ENCODE measurements around the gene NUDT16L1.

The NUDT16L1 gene

DNA sequence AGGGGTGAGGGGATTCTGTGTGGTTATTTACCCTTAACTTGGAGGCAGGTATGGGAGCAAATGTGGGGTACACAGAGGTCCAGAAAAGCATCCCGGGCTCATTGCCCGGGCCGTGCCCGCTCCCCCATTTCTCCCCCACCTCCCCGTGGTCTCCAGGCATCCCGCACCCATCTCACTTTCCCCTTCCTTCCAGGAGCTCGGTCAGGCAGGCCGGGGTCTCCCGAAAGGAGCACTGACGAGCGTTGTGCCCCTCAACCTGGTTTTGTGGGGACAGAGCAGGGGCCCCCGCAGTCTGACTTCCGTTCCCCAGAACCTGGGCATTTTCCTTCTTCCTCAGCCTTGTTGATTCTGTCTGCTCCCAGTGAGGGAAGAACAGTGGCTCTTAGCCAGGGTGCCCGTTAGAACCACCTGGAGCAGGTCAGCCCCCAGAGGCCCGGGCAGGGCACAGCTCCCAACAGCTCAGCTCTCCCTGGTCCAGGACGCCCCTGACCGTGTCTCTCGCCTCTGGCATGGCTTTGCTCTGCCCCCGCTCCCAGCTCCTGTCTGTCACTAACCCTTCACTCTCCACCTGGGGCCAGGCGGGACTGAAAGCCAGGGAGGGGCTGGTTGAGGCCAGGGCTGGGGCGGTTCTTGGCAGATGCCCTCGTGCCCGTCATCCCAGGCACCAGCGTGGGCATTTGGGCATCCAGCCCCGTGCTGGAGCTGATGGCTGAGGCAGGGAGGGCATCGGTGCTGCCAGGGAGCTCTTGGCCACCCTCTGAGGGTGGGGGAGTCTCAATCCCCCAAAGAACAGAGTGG lies 12.5 kb upstream of the NUDT16L1 start:
- no peak for DNase-seq (ENCODE audit: low read depth)
- no peak overlapping the region for H3K4me3 ChIP-seq (ENCODE audit: low read depth, low read length)

DNA sequence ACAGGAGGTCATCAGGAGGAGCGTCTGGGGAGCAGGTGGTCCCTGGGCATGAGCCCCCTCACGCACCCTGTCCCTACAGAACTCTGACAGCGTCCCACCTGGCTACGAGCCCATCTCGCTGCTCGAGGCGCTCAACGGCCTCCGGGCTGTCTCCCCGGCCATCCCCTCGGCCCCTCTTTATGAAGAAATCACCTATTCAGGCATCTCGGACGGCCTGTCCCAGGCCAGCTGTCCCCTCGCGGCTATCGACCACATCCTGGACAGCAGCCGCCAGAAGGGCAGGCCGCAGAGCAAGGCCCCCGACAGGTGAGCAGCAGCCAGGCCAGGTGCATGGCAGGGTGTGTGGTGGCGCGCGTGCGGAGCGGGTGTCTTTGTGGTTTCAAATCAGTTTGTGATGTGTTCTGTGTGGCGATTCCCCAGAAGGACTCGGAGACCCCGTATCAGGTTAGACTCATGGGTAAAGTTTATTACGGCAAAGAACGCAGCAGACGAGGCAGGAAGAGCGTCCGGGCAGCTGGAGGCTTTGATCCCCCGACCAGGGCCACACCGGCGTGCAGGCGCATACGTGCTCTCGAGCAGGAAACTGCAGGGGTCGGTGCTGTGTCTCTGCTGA lies 11.8 kb upstream of the NUDT16L1 start:
- no peak for DNase-seq (ENCODE audit: low read depth)
- H3K4me3 ChIP-seq (ENCODE audit: low read depth, low read length), result no peak overlapping the region

GRCh38 chr16:4682084-4682591 lies 11.2 kb upstream of the NUDT16L1 start:
- no peak overlapping the region for H3K4me3 ChIP-seq (ENCODE audit: low read depth, low read length)
- no peak for DNase-seq (ENCODE audit: low read depth)

DNA sequence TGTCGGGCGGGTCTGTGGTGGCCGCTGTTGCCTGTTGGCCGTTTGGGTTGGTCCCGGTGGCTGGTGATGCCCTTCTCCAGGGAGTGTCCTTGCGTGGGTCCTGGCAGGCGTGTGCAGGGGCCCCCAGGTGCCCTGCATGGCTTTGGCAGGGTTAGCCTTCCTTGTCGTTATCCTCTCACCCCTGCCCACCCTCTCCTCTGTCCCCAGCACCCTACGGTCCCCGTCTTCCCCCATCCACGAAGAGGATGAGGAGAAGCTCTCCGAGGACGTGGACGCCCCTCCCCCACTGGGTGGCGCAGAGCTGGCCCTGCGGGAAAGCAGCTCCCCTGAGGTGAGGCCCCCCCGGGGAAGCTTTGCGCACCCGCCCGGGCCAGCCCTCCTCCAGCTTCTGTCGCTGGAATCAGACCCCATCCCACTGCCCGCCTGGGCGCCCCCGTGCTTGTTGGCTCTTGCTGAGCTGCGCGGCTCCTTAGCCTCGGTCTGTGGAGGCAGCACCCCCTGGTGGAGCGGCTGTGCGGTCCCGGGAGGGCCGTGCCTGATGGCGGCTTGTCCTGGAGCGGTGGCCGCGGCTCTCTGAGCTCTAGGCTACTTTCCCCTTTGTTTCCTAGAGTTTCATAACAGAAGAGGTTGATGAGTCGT lies 10.6 kb upstream of the NUDT16L1 start:
- no peak for DNase-seq (ENCODE audit: low read depth)
- H3K4me3 ChIP-seq (ENCODE audit: low read depth, low read length), result no peak overlapping the region

DNA sequence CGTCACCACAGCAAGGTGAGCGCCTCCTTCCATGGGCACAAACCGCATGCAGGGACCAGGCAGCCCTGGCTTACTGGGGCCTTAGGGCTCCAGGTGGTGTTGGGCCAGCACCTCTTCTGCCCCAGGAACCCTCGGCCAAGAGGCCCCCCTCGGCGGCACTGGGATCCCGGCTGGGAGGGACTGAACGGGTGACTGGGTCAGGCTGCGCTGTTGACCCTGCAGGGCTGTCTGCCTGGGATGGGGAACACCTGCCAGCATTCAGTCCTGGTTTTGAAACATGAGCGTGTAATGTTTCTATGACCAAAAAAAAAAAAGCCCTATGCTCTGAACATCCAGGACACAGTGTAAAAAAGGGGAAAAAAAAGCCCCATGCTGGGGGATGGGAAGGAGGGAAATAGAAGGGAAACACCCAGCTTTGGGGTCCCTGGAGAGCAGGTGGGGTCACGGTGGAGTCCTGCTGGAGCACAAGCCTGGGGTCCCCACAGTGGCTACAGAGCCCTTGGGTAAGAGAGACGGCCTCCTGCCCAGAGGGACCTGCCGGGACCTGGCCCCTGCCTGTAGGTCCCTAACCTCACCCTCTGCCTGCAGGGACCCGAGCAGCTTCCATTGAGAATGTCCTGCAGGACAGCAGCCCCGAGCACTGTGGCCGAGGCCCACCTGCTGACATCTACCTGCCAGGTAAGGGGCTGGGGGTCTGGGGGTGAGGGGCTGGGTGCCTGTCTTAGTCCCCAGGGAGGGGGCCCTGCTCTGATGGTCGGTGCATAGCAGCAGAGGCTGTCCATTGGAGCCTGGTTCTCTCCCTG lies 9.9 kb upstream of the NUDT16L1 start:
- no peak overlapping the region for H3K4me3 ChIP-seq (ENCODE audit: low read depth, low read length)
- DNase-seq (ENCODE audit: low read depth), result no peak

- DNase-seq (ENCODE audit: low read depth), result no peak
- H3K4me3 ChIP-seq (ENCODE audit: low read depth, low read length), result no peak overlapping the region
Observed at GRCh38 chr16:4684058-4684715, 9.2 kb upstream of the NUDT16L1 start.

- DNase-seq (ENCODE audit: low read depth), result no peak
- H3K4me3 ChIP-seq (ENCODE audit: low read depth, low read length), result no peak overlapping the region
Observed at GRCh38 chr16:4684763-4685162, 8.6 kb upstream of the NUDT16L1 start.

GRCh38 chr16:4685292-4685691 lies 8.1 kb upstream of the NUDT16L1 start:
- no peak for DNase-seq (ENCODE audit: low read depth)
- H3K4me3 ChIP-seq (ENCODE audit: low read depth, low read length), result no peak overlapping the region

DNA sequence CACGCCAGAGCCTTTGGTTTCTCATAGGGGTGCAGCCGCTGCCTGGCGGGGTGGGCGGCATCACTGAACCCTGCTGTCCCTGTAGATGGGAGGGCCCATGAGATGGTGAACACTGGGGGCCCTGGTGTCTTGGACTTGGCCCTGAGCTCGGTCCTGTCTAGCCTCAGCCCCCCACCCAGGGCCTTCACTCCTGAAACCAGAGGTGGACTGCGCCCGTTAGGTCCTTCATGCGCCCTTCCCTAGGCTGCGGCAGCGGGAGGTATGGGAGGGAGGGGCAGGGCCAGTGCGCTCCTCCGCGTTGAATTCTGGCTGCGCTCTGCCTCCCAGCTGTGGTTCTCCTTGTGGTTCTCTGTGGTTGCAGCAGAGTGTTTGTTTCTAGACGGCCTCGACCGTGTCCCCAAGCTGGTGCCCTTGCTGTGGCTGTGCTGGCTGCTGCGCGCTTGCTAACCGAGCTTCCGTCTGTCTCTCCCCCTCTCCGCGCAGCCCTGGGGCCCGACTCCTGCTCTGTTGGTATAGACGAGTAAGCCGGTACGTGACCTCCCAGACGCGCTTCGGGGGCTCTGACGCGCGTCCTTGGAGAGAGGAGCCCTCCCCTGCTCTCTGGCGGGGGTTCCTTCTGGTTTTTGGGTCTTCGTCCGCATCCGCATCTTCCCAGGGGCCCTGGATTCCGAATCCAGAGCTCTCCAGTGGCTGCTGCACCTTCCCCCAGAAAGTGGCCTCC lies 7.4 kb upstream of the NUDT16L1 start:
- no peak overlapping the region for H3K4me3 ChIP-seq (ENCODE audit: low read depth, low read length)
- no peak for DNase-seq (ENCODE audit: low read depth)

DNA sequence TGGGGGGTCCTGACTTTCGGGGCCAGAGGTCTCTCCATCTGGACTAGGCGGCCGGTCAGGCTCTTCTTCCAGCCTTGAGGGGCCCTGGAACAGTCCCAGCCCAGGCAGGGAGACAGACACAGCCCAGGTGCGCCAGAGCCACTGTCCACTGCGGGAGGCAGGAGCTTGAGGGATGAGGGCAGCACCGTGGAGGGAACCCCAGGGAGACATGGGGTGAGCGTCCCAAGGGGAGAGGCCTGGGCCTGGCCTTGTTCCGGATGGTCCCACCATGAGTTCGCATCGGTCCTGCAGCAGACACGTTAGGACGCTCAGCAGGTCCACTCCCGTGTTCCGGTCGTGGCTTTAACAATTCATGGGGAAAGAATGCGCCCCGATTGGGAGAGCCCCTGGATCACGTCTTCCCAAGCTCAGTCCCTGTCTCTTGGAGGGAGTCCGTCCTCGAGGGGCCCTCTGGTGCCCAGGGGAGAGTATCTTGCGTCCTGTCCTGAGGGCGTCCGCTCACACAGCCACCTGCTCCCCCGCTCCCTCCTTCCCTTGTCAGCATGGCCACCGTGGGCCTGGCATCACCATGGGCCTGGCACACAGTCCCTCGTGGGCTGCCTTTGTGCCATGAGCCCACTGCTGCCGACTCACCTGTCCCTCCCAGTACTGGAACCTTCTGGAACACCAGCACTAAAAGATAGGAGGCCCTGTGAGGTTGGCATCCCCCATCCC lies 6.7 kb upstream of the NUDT16L1 start:
- no peak overlapping the region for H3K4me3 ChIP-seq (ENCODE audit: low read depth, low read length)

GRCh38 chr16:4687416-4687815 lies 5.9 kb upstream of the NUDT16L1 start:
- DNase-seq (ENCODE audit: low read depth), result no peak
- H3K4me3 ChIP-seq (ENCODE audit: low read depth, low read length), result no peak overlapping the region

More for the DNA sequence above, 6.7 kb upstream of the NUDT16L1 start:
- no peak for DNase-seq (ENCODE audit: low read depth)

GRCh38 chr16:4687946-4688673 lies 5.3 kb upstream of the NUDT16L1 start:
- H3K4me3 ChIP-seq (ENCODE audit: low read depth, low read length), result no peak overlapping the region
- no peak for DNase-seq (ENCODE audit: low read depth)

DNA sequence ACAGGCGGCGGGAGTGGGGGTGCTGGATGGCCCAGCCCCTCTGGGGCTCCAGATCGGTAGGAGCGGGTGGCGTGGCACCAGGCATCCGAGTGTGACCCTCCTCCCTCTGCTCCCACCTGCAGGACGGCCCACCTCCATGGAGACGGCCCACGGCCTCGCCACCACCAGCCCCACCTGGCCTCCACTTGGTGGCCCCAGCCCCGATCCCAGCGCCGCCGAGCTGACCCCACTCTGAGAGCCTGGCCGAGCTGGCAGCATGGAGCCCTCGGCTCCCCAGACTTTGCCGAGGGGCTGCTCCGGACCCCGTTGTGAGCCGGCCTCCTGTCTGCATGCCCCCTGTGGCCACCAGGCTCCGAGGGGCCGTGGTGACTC lies 4.7 kb upstream of the NUDT16L1 start:
- DNase-seq (ENCODE audit: low read depth), result no peak

DNA sequence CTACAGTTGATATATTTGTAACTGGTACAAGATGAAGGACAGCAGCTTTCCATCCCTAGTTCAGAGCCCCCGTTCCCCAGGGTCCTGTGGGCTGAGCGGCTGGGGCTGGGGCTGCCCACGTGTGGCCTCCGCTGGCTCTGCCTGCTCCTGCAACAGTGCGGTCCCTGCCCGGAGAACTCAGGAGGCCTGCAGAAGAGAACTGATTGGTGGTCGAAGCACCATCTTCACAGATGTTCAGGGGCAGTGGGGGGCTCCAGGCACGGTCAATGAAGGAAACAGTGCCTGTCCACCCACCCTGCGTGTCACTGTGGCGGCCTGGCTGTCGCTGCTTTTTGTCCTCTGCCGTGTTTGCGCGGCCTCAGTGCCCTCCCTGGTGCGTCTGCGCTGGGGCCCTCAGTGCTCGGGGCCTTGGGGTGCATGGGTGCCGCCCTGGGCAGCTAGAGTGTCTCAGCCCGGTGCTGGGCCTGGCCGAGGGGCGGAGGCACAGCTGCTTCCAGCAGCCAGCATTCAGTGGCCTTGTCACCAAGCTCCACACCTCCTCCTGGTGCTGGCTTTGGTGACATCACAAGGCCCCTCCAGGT lies 4.2 kb upstream of the NUDT16L1 start:
- H3K4me3 ChIP-seq (ENCODE audit: low read depth, low read length), result no peak overlapping the region
- DNase-seq (ENCODE audit: low read depth), result no peak

More for the DNA sequence above, 4.7 kb upstream of the NUDT16L1 start:
- H3K4me3 ChIP-seq (ENCODE audit: low read depth, low read length), result no peak overlapping the region

- H3K4me3 ChIP-seq (ENCODE audit: low read depth, low read length), result no peak overlapping the region
- DNase-seq (ENCODE audit: low read depth), result no peak
Observed at GRCh38 chr16:4689864-4690704, 3.3 kb upstream of the NUDT16L1 start.

- DNase-seq (ENCODE audit: low read depth), result no peak
Observed at GRCh38 chr16:4690946-4691665, 2.3 kb upstream of the NUDT16L1 start.

More at GRCh38 chr16:4690946-4691665, 2.3 kb upstream of the NUDT16L1 start:
- H3K4me3 ChIP-seq (ENCODE audit: low read depth, low read length), result no peak overlapping the region
